GM18907 (cell line): ENCODE measurements around the gene PTGES2.

Experiments used
- ATAC-seq: cut with Tn5 transposase; IDR thresholded peaks from one replicate; pipeline ENCODE4 v1.9.1; 2021; ENCODE audit warnings: mild to moderate bottlenecking, moderate library complexity; ENCODE audit not compliant: unreplicated experiment

PTGES2 gene

DNA sequence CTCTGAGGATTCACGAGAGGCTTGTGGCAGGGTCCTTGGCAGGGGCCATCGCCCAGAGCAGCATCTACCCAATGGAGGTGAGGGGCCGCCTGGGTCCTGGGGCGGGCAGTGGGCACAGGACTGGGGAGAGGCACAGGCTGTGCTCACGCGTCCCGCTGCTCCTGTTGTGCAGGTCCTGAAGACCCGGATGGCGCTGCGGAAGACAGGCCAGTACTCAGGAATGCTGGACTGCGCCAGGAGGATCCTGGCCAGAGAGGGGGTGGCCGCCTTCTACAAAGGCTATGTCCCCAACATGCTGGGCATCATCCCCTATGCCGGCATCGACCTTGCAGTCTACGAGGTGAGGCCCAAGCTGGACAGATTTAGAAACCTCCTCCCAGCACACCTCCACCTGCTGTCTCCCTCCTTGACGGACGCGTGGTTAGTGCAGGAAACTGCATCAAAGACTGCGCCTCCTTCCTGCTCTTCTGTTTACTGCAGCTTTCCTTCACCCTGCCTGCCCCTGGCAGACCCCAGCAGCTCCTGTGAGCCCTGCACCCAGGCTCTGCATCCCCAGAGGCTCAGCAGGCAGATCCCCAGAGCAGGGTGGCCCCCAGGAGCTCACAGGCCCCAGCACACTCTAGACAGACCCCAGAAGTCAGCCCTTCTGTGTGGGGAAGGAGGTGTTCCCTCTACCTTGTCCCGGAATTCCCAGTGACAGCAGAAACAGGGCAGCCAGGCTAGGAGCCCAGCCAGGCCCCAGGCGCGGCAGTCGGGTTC is 21.2 kb downstream of the PTGES2 start:
- ATAC-seq, result no peak

DNA sequence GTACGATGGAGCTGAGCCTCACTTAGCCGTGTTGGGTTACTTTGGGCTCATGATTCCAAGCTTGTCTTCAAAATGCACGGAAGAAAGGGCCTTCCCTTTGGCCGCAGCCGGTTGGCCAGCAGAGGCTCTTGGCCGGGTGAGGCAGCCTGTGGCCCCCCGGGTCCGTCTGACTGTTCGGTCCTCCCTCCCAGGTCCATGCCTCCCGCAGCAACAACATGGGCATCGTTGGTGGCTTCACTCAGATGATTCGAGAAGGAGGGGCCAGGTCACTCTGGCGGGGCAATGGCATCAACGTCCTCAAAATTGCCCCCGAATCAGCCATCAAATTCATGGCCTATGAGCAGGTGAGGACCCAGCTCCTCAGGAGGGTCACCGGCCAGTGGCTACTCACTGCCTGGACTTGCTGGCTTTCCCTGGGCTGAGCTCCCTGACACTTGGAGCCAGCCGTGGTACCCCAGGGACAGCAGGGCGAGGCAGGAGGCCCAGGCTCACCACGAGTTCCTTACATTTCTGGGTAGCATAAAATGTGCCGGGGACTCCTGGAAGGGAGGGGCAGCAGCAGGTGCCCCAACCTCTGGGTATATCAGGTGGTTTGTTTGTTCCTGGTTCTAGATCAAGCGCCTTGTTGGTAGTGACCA is 21.9 kb downstream of the PTGES2 start:
- no peak for ATAC-seq

DNA sequence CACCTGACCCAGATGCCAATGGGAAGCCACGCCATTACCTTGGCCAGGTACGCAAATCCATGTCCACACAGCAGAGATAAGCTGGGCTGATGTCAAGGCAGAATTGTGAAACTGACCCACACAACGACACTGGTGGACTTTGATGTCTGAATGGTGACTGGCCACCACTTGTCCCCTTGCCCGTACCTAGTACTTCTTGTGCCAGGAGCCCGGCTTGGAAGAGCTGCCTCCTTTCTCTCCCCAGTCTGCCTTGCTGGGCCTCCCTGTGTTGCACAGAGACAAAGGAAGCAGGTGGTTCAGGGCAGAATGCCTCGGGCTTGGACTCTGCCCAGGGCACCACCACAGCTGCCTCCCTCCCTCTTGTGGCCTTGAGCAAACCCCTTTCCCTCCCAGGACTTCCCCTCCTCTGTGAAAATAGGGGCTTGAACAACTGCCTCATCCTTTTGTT is 23.3 kb downstream of the PTGES2 start:
- ATAC-seq, result no peak

DNA sequence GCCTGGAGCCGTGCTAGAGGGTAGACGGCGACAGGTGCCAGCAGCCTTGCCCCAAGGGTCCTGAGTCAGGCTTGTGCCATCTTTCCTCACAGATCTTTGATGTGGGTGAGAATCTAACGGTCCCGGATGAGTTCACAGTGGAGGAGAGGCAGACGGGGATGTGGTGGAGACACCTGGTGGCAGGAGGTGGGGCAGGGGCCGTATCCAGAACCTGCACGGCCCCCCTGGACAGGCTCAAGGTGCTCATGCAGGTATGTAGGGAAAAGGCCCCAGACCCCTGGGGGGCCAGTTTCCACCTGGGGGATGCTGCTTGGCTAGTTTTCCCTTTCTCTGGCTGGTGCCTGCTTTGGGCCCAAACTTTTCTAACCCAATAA is 24.0 kb downstream of the PTGES2 start:
- no peak for ATAC-seq

DNA sequence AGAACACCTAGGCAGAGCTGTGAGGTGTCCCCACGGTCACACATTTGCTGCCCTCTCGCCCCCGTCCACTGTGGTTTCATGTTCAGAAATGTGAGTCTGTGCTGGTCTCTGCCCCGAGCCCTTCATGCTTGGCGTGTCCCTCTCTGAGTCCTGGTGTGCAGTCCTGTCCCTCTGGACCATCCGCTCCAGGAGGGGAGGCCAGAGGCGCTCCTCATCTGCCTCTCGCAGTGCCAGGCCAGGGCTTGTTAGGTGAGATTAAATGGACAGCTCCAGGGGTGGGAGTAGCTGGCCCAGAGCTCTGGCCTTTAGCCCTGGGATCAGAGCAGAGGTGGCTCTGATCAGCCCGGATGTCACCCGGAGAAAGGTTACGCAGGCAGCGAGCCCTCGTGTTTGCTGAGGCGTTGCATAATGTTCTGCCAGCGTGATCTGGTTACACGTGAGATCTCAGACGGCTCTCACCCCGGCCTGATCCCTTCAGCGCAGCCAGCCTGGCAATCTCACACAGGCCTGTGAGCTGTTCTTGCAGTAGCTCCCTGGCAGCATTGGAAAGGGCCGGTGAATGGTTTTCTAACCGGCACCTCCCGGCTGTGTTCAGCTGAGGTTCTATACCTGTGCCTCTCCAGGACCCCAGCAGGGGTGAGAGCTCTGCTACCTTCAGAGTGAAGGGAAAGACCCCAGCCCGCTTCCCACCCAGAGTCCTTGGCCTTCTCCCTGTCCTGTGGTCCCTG is 24.5 kb downstream of the PTGES2 start:
- no peak for ATAC-seq

DNA sequence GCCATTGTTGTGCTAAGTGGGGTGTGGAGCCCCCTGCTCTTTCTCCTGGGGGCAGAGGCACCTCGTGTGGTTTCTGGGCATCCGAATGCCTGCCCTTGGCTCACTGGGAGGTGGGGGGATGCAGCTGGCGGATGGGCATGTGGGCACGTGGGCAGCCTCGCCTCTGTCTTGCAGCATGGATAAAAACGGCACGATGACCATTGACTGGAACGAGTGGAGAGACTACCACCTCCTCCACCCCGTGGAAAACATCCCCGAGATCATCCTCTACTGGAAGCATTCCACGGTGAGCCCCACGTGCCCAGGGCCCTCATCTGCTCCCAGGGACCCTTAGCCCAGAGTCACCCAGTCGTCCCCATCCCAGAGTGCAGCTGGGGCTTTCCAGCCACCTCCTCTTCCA is 25.3 kb downstream of the PTGES2 start:
- no peak for ATAC-seq

- no peak for ATAC-seq
These were observed 25.8 kb downstream of the PTGES2 start for GRCh38 chr9:128101690-128102089.

- ATAC-seq, result no peak
These were observed 26.3 kb downstream of the PTGES2 start for GRCh38 chr9:128101231-128101661.

DNA sequence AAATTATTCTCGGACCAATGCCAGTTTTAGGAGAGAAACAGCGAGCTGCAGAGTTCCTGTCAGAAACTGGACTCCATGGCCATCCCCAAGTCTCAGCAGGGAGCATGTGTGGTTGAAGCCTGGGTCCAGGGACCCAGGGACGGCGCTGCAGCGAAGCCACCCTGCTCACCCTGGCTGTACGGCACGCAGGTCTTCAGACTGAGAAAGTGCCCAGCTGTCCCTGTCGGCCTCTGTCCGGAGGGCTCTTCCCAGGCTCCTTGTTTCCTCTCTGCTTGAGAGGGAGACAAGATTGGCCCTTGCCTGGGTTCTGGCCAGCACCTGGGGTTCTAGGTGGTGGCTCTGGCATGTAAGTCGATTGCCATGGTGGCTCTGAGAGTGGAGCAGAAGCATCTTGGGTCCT is 26.9 kb downstream of the PTGES2 start:
- ATAC-seq, result no peak

DNA sequence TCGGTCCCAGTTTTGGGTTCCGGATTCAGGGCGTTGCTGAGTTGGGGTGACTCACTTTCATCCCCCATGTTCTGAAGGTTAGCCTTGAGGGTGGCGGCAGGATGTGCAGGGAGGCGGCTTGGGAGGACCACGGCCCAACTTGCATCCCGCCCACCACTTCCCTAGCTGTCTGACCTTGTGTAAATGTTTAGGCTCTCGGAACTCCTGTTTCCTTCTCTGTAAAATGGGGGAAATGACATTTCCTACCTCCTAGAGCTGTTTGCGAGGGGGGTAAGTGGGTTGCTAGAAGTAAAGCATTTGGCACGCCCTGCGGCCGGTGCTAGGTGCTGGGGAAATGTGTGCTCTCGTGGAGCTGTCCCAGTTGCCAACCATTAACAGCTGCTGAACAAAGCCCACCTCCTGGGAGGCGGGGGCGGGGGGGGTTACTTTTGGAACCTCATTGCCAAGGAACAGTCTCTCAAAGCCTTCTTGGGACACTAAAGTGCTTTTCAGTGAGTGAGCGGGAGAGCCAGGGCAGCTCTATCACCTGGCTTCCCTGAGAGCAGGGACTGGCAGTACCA is 27.5 kb downstream of the PTGES2 start:
- no peak for ATAC-seq

DNA sequence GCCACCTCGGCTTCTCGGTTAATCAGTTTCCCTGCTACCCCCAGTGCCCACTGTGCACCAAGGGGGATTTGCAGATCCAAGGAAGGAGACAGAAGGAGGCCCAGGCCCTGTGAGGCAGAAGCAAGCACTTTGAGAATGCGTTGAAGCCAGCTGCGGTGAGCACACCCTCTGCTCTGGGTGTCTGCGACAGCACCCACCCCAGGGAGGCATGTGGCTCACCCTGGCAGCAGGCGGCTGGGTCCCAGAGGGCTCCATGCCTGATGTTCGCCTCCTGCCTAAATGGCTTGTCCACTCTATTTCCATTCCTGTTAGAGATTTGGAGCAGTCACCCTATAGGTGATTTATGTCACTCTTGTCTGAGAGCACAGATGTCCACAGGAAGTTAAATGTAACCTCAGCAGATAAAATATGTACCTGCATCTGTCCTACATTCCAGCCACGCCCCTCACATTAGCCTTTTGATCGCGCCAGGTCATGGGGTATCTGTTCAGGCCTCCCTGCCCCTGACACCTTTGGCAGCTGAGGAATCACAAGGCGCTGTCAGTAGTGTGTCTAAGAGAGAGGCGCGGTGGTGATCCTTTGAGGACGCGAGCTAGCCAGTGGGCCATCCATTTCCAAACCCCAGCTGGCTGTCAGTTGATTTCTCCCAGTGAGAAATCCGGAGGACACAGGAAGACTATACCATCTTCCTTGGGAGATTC is 28.1 kb downstream of the PTGES2 start:
- no peak for ATAC-seq

GRCh38 chr9:128098297-128099230 is 29.0 kb downstream of the PTGES2 start:
- ATAC-seq, result no peak

DNA sequence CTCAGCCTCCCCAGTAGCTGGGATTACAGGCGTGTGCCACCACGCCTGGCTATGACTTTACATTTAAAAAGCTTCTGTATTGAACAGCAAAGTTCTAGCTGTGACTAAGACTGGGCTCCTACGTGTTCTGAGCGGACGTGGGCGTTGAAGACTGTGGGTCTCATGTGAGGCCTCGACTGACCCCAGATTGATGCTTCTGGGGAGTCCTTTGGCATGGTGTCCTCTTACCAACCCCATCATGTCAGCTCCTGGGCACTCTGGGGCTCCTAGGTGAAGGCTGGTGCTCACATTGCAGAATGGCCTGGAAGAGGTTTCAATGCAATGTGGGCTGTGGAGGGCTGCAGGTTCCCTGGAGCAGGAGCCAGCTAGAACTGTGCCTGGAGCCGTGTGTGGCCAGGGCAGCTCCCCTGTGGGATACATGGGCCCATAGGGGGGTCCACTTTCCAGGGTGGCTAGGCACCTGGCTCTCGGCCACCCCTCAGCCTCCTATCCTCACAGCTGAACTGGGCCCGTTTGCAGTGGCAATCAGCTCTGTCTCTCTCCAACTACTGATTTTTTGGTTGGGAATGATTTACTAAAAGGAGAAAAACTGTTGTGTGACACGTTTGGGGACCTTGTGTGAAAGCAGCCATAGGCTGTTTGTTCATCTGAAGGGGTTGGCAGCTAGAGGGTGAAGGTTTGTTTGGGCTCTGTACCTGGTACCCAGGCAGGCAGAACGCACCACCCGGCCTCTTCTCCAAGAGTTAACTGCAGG is 29.8 kb downstream of the PTGES2 start:
- ATAC-seq, result no peak

- no peak for ATAC-seq
These were observed 30.7 kb downstream of the PTGES2 start for GRCh38 chr9:128096616-128097536.

- ATAC-seq, result no peak
These were observed 32.5 kb downstream of the PTGES2 start for GRCh38 chr9:128094950-128095544.

DNA sequence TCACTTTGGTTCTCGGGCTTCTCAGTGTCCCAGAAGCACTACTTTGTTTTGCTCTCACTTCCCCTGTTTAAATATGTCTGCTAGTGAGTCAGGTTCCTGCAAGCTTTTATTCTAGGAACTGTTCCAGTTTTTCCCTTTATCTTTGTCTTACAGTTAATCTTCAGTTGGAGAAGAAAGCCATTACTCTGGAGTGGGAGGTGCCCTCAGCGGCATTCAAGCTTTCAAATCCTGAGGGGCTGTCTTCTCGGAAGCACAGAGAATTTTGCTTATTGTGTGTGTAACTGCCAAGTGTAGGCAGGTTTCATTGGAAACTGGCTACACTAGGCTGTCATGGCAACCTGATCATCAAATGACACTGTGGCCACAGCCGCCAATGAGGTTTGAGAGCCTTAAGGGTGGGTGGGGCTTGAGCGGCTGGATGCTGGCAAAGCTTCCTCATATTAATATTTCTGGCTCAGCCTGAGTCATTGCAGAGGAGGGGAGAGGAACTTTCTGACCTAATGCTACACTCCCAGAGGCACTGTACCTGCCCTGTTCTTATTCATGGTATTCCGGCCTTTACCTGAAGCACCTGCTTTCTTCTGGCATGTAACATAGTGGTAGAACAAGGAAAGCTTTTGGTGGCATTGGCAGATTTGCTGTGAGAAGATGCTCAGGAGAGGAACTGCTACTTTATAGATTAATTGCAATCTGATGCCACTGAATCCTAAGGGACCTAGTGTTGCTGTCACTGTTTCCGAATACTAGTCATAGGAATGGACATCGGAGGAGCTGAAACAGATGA is 33.2 kb downstream of the PTGES2 start:
- peak; percentile 76 for ATAC-seq

GRCh38 chr9:128093011-128093410 is 34.5 kb downstream of the PTGES2 start:
- ATAC-seq, result no peak
